HAP-1 (cell line): ENCODE data around the gene SRC.

ENCODE experiments used
- DNase-seq, 2 experiments: peaks; one replicate each; pipeline ENCODE4 v3.0.0-alpha.2; 2016 to 2020; ENCODE audit warnings: low spot score in 2 of 2
- H3K27me3 ChIP-seq: fragments of 250-450 bp; sonication (Bioruptor Pico); 2 replicates; pipeline ENCODE4 v1.5.1; 2020; ENCODE audit warnings: low read depth, mild to moderate bottlenecking, moderate library complexity
- H3K36me3 ChIP-seq: fragments of 250-450 bp; sonication (Bioruptor Pico); replicated peaks from 2 replicates; pipeline ENCODE4 v1.5.1; 2020; ENCODE audit warnings: mild to moderate bottlenecking
- H3K4me1 ChIP-seq: fragments of 250-450 bp; sonication (Bioruptor Pico); 2 replicates; pipeline ENCODE4 v1.5.1; 2020; ENCODE audit warnings: mild to moderate bottlenecking
- H3K4me3 ChIP-seq: fragments of 250-450 bp; sonication (Bioruptor Pico); 2 replicates; pipeline ENCODE4 v1.5.1; 2020; ENCODE audit warnings: mild to moderate bottlenecking, moderate library complexity
- H3K9me3 ChIP-seq: fragments of 250-450 bp; sonication (Bioruptor Pico); 2 replicates; pipeline ENCODE4 v1.5.1; 2020; ENCODE audit warnings: mild to moderate bottlenecking, moderate library complexity
- in situ Hi-C: fragments of 300-500 bp; cut with MboI; formaldehyde crosslinking; loops from 3 replicates; pipeline ENCODE4 v1.14.3; 2020; ENCODE audit warnings: low sequenced_read_pairs, inconsistent platforms, mixed read lengths

SRC gene

GRCh38 chr20:37378785-37379598 is 33.1 kb downstream of the SRC start:
- Histone ChIP-seq H3K36me3 (0 out of 2 replicates have a peak, but pooled peaks cover 4% of the 10 kb centered on the region), H3K27me3 (no peaks in the 10 kb centered on the region), H3K4me3 (no peak overlapping the region), H3K9me3 (no peaks in the 10 kb centered on the region), H3K4me1 (no peaks in the 10 kb centered on the region)
- no peak for DNase-seq
- in situ Hi-C loops: no loop called here

DNA sequence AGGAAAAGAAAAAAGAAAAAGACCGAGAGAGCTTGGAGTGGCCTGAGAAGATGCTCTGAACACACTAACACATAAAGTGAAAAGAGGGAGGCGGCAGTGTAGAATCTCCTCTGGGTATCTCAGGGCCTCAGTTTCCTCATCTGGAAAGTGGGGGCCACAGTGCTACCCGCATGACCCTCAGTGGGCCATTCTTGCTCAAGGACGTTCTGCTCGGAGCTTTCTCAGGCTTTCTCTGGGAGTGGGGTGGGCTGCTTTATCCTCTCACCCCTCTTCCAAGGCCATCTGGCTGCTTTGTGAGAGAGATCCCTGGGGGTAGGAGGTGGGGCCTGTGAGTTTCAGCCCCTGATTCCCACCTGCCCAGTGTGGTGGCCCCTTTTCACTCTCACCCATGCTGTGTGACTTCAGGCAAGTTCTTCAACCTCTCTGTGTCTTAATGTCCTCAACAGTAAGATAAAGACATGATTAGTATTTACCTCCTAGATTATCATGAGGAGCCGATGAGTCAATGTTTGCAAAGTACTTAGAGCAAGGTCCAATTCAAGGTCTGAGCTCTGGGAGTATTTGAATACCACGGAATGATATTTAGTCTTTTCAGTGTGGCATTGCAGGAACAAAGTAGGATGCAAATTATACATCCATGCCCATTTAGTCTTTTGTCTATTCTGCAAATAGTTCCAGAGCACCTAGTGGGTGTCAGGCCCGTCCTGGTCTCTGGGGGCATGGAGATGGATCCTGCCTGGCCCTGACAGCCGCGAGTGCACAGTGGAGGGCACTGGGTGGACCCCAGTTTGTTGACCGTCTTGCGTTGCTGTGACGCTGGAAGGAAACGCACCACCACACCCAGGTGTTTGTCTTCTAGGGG is 34.3 kb downstream of the SRC start:
- no peaks in the 10 kb centered on the region for H3K4me1 ChIP-seq
- H3K36me3 ChIP-seq: peaks cover 8% of the 10 kb centered on the region
- H3K9me3 ChIP-seq: no peaks in the 10 kb centered on the region
- in situ Hi-C loops: no loop called here
- no peak overlapping the region for H3K4me3 ChIP-seq
- DNase-seq: no peak
- no peaks in the 10 kb centered on the region for H3K27me3 ChIP-seq

DNA sequence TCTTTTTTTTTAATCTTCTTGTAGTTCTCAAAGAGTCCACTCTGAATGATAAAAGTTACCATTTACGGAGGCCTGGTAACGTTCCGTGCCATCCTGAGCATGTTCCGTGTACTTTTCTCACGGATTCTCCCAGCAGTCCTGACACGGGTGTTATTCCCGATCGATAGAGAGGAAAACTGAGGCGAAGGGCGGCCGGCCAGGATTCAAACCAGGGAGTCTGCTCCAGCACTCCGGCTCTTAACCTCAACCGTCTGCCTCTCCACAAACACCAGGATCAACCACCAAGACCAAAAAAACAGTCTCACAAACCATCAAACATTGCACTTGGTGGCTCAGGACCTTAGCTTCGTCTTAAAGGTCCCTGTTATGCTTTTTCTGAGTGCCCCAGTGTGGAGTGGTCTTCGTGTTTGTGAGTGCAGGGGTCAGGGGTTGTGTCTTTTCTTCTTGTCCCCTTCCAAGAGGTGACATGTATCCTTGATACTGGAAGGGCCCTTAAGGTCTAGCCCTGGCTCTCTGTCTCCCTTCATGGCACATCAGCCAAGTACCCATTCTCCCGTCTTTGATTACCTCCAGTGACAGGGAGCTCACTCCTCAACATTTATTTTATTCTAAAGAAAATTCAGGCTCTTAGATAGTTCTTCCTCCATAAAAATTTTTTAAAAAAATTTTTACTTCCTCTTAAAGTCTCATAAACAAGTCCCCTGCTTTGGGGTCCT is 35.1 kb downstream of the SRC start:
- Histone ChIP-seq H3K36me3 (peaks cover 8% of the 10 kb centered on the region), H3K4me3 (no peak overlapping the region), H3K27me3 (no peaks in the 10 kb centered on the region), H3K9me3 (no peaks in the 10 kb centered on the region), H3K4me1 (no peaks in the 10 kb centered on the region)
- in situ Hi-C loops: no loop called here
- no peak for DNase-seq

- in situ Hi-C loops: no loop called here
- Histone ChIP-seq H3K27me3 (no peaks in the 10 kb centered on the region), H3K4me3 (no peak overlapping the region), H3K9me3 (no peaks in the 10 kb centered on the region), H3K4me1 (no peaks in the 10 kb centered on the region), H3K36me3 (peaks cover 5% of the 10 kb centered on the region)
- peak in 1 of 2 experiments; percentile 6 for DNase-seq
Measured at GRCh38 chr20:37381621-37382471, 35.9 kb downstream of the SRC start.

DNA sequence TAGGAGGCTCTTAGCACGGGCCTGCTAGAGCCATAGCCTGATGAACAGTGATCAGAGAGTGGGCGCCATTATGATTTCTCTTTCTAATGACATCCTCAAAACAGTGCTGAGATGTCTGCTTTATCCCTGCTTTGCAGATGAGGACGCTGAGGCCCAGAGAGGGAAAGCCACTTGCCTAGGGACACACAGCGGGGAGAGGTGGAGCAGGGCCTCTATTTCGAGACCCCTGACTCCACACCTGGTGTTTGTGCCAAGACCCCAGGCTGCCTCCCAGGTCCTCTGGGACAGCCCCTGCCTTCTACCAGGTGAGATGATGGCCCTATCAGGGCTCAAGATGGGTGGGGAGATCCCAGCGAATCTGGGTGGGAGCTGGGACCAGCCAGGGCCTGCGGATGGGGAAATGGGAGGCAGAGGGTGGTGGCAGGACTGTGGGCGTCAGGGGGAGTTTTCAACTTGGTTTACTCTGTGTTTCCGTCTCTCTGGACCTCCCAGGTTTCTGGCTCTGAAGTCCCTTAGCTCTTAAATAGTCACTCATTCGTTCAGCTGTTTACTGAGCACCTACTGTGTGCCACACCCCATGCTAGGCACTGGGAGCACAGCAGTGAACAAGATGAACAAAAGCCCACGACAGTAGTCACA is 36.7 kb downstream of the SRC start:
- no peak for DNase-seq
- Histone ChIP-seq H3K9me3 (no peaks in the 10 kb centered on the region), H3K4me1 (no peaks in the 10 kb centered on the region), H3K4me3 (no peak overlapping the region), H3K27me3 (no peaks in the 10 kb centered on the region), H3K36me3 (peaks cover 5% of the 10 kb centered on the region)
- in situ Hi-C loops: no loop called here

DNA sequence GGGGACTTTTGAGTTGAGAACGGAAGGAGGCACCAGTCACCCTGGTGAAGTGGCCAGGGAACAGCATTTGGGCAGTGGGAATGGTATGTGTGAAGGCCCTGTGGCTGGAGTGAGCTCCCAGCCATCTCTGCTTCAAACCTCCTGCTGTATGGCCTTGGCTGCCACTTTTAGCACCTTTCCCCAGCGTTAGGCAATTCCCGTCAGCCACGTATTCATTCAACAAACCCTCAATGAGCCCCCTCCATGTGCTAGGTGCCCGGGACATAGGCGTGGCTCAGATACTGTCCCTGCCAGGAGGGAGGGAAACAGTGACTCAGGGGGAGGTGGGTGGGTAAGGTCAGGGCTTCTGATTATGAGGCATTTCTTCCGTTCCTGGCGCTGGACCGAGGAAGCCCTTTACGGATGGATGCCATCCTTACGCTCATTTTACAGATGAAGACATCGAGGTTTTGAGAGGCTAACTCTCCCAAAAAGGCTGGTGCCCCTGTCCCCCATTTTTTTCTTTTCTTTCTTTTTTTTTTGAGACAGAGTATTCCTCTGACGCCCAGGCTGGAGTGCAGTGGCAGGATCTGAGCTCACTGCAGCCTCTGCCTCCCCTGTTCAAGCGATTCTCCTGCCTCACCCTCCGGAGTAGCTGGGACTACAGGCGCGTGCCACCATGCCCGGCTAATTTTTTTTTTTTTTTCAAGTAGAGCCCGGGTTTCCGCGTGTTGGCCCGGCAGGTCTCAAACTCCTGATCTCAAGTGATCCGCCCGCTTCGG is 37.5 kb downstream of the SRC start:
- in situ Hi-C loops: no loop called here

GRCh38 chr20:37384683-37385174 is 38.8 kb downstream of the SRC start:
- no peaks in the 10 kb centered on the region for H3K4me1 ChIP-seq
- DNase-seq: peak; percentile 21 to 75
- no peaks in the 10 kb centered on the region for H3K9me3 ChIP-seq
- peaks cover 5% of the 10 kb centered on the region for H3K36me3 ChIP-seq
- no peak overlapping the region for H3K4me3 ChIP-seq
- in situ Hi-C loops: loop anchor here (5.0 kb wide), 1 partner anchor 112 kb away; no protein-coding TSS in a partner anchor
- H3K27me3 ChIP-seq: no peaks in the 10 kb centered on the region

More for the DNA sequence above, 37.5 kb downstream of the SRC start:
- no peak overlapping the region for H3K4me3 ChIP-seq
- peaks cover 5% of the 10 kb centered on the region for H3K36me3 ChIP-seq
- H3K27me3 ChIP-seq: no peaks in the 10 kb centered on the region
- H3K4me1 ChIP-seq: no peaks in the 10 kb centered on the region
- no peaks in the 10 kb centered on the region for H3K9me3 ChIP-seq
- peak in 1 of 2 experiments; percentile 6 for DNase-seq

DNA sequence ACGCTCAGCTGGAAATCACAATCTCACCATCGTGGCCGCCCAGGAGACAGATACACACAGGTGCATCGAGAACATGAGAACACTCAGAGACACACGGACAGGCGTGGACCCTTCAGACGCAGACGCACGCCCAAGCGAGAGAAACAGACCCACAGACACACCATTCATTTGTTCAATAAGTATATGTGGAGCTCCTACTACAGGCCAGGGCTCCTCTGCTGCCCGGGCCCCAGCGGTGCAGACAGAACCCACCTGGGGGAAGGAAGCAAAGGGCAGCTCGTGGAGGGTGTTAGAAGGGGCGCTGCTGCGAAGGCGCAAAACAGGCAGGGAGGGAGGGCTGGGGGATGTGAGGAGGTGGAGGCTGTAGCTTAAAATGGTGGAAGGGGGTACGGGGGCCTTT is 39.2 kb downstream of the SRC start:
- no peak overlapping the region for H3K4me3 ChIP-seq
- no peaks in the 10 kb centered on the region for H3K9me3 ChIP-seq
- in situ Hi-C loops: loop anchor here (5.0 kb wide), 1 partner anchor 113 kb away; no protein-coding TSS in a partner anchor
- no peaks in the 10 kb centered on the region for H3K27me3 ChIP-seq
- peaks cover 5% of the 10 kb centered on the region for H3K36me3 ChIP-seq
- no peaks in the 10 kb centered on the region for H3K4me1 ChIP-seq
- peak in 1 of 2 experiments; percentile 3 for DNase-seq

GRCh38 chr20:37385659-37386504 is 39.9 kb downstream of the SRC start:
- Histone ChIP-seq H3K9me3 (no peaks in the 10 kb centered on the region), H3K4me3 (no peak overlapping the region), H3K27me3 (no peaks in the 10 kb centered on the region), H3K36me3 (peaks cover 5% of the 10 kb centered on the region), H3K4me1 (no peaks in the 10 kb centered on the region)
- peak in 1 of 2 experiments; percentile 5 for DNase-seq
- in situ Hi-C loops: loop anchor here (5.0 kb wide), 1 partner anchor 114 kb away; no protein-coding TSS in a partner anchor

DNA sequence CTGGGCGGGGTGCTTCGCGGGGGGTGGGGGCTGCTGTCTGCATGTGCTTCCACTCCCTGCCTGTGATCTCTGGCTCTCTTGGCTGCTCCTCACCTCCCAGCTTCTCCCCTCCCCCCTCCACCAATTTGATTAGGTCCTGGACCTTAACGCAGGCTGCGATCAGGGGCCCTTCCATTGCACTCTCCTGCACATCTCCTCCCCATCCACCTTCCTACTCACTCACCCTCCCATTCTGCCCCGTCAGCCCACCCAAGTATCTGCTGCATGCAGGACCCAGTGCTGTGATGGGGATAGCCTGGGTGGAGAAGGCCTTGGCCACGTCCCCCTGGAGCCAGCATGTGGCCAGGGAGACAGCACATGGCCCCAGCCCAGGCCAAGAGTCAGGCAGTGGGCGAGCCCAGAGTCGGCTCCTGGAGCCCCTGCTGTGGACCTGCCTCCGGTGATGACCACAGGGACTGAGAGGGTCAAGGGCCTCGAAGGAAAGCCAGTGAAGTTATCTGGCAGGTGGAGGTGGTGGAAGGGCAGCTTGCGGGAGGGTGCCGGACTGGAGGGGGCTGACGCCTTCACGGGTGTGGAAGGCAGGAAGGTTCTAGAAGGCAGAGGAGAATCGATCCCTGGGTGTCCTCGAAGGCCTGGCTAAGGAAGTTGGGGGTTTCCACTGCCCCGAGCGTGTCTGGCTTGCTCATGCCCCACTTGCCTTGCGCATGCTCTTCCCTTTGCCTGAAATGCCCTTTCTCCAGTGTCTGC is 40.7 kb downstream of the SRC start:
- in situ Hi-C loops: loop anchor here (5.0 kb wide), 1 partner anchor 114 kb away; no protein-coding TSS in a partner anchor
- no peaks in the 10 kb centered on the region for H3K9me3 ChIP-seq
- peaks cover 5% of the 10 kb centered on the region for H3K36me3 ChIP-seq
- H3K4me1 ChIP-seq: no peaks in the 10 kb centered on the region
- H3K27me3 ChIP-seq: no peaks in the 10 kb centered on the region
- no peak overlapping the region for H3K4me3 ChIP-seq
- peak in 1 of 2 experiments; percentile 6 for DNase-seq
